Measurements from ENCODE around the gene TMEM207.
A peak's percentile ranks its signal among the peaks of the same experiment; 100 is the strongest.
"Not testable (repeated sequence)": the region's sequence is repeated elsewhere in the genome, so short reads cannot be mapped to it uniquely, and the experiment has no call there.

TMEM207 gene

GRCh38 chr3:190449801-190450200, at the start of gene TMEM207:
TMEM207 (minus strand) TSS chr3:190449901; CDS start chr3:190449809, 92 bp downstream.
- DNase-seq (ENCODE audit: low spot score) (no peak), FAIRE-seq (no peak)

- DNase-seq (ENCODE audit: low spot score), result no peak
- no peak for FAIRE-seq
These were observed 49.4 kb upstream of the TMEM207 start for GRCh38 chr3:190499122-190499521.

GRCh38 chr3:190498293-190498692, 48.6 kb upstream of the TMEM207 start:
- no peak for DNase-seq (ENCODE audit: low spot score)
- no peak for FAIRE-seq

- FAIRE-seq (no peak), DNase-seq (ENCODE audit: low spot score) (peak; percentile 16)
These were observed 48.1 kb upstream of the TMEM207 start for GRCh38 chr3:190497811-190498210.

GRCh38 chr3:190496859-190497258, 47.2 kb upstream of the TMEM207 start:
- FAIRE-seq, result no peak
- DNase-seq (ENCODE audit: low spot score), result no peak

- no peak for FAIRE-seq
These were observed 46.1 kb upstream of the TMEM207 start for GRCh38 chr3:190495796-190496195.

GRCh38 chr3:190495354-190495753, 45.7 kb upstream of the TMEM207 start:
- no peak for FAIRE-seq
- no peak for DNase-seq (ENCODE audit: low spot score)

More at GRCh38 chr3:190495796-190496195, 46.1 kb upstream of the TMEM207 start:
- no peak for DNase-seq (ENCODE audit: low spot score)

- no peak for FAIRE-seq
- DNase-seq (ENCODE audit: low spot score), result no peak
These were observed 45.2 kb upstream of the TMEM207 start for GRCh38 chr3:190494907-190495306.

- no peak for FAIRE-seq
- DNase-seq (ENCODE audit: low spot score), result no peak
These were observed 43.3 kb upstream of the TMEM207 start for GRCh38 chr3:190492966-190493365.

- no peak for FAIRE-seq
- no peak for DNase-seq (ENCODE audit: low spot score)
These were observed 42.4 kb upstream of the TMEM207 start for GRCh38 chr3:190492129-190492528.

GRCh38 chr3:190491533-190492054, 41.9 kb upstream of the TMEM207 start:
- DNase-seq (ENCODE audit: low spot score) (peak; percentile 10), FAIRE-seq (no peak)

- no peak for DNase-seq (ENCODE audit: low spot score)
- no peak for FAIRE-seq
These were observed 37.4 kb upstream of the TMEM207 start for GRCh38 chr3:190486908-190487607.

- DNase-seq (ENCODE audit: low spot score) (peak; percentile 34), FAIRE-seq (no peak)
These were observed 36.8 kb upstream of the TMEM207 start for GRCh38 chr3:190486533-190486864.

- FAIRE-seq (no peak), DNase-seq (ENCODE audit: low spot score) (no peak)
These were observed 36.3 kb upstream of the TMEM207 start for GRCh38 chr3:190485830-190486532.

- no peak for DNase-seq (ENCODE audit: low spot score)
- FAIRE-seq, result no peak
These were observed 32.1 kb upstream of the TMEM207 start for GRCh38 chr3:190481779-190482178.

- not testable (repeated sequence) for FAIRE-seq; DNase-seq (ENCODE audit: low spot score)
These were observed 23.6 kb upstream of the TMEM207 start for GRCh38 chr3:190473261-190473660.

GRCh38 chr3:190467922-190468321, 18.2 kb upstream of the TMEM207 start:
- no peak for FAIRE-seq
- DNase-seq (ENCODE audit: low spot score), result no peak

- no peak for DNase-seq (ENCODE audit: low spot score)
- FAIRE-seq, result no peak
These were observed 8.3 kb upstream of the TMEM207 start for GRCh38 chr3:190458040-190458439.

- DNase-seq (ENCODE audit: low spot score) (no peak), FAIRE-seq (peak; percentile 5)
These were observed 7.1 kb upstream of the TMEM207 start for GRCh38 chr3:190456770-190457169.

GRCh38 chr3:190455828-190456227, 6.1 kb upstream of the TMEM207 start:
- DNase-seq (ENCODE audit: low spot score) (no peak), FAIRE-seq (no peak)

GRCh38 chr3:190448256-190448655, 1.4 kb downstream of the TMEM207 start:
- FAIRE-seq (no peak), DNase-seq (ENCODE audit: low spot score) (no peak)

GRCh38 chr3:190446573-190447279, 3.0 kb downstream of the TMEM207 start:
- FAIRE-seq (no peak), DNase-seq (ENCODE audit: low spot score) (no peak)

Data from urothelium cell line (cell line).